ENCODE data around the gene SERPINB10.
A peak's percentile ranks its signal among the peaks of the same experiment; 100 is the strongest.

GRCh38 chr18:63936156-63936931 lies 28.6 kb downstream of the SERPINB10 start:
- TF ChIP-seq EZH2 (IDR thresholded peaks at IDR 0.05; ENCODE audit: borderline replicate concordance, low read length) (no peak), CTCF (conservative IDR thresholded peaks at IDR 0.05 in 1 of 2, IDR thresholded peaks at IDR 0.05 in 1 of 2; ENCODE audit: extremely low read depth in 1 of 2, insufficient read depth in 1 of 2, low read depth in 1 of 2, low read length in 2 of 2) (peak; percentile 67 to 88)
